ENCODE results near the gene DFFB. TPM values are rescaled to one million over a fixed set of nuclear protein-coding genes. Genes with fewer than 3 reads are reported as not detected.

DFFB gene
- total RNA-seq, 6 experiments from 2014 or later: 2.0 to 3.5 (median 2.9) TPM

GRCh38 chr1:3911981-3912808, 54.9 kb downstream of the DFFB start:
- H3K4me1 ChIP-seq: peaks cover 0 to 3% (median 0%) of the 10 kb centered on the region in 4 donors
- ATAC-seq (no peak), DNase-seq (peak in 1 of 3 donors; percentile 49)
- no peak overlapping the region for H3K27ac ChIP-seq
- 84% methylated on average over 12 of the region's 38 CpGs for WGBS (ENCODE audit: insufficient coverage, low coverage, low lambda C conversion rate, missing lambda C conversion rate)
- H3K4me3 ChIP-seq: no peak overlapping the region
- intact Hi-C loops (cut with DNase I): no loop called here
- no peak for TF ChIP-seq CTCF (IDR thresholded peaks at IDR 0.05)
- no peak for TF ChIP-seq POLR2A (IDR thresholded peaks at IDR 0.05)
- no peaks in the 10 kb centered on the region for H3K27me3 ChIP-seq
- H3K9me3 ChIP-seq: no peaks in the 10 kb centered on the region
- no peaks in the 10 kb centered on the region for H3K36me3 ChIP-seq

- Histone ChIP-seq H3K4me3 (no peak overlapping the region), H3K4me1 (peaks cover 0 to under 1% (median 0%) of the 10 kb centered on the region in 4 donors), H3K36me3 (no peaks in the 10 kb centered on the region), H3K27ac (no peak overlapping the region), H3K27me3 (no peaks in the 10 kb centered on the region), H3K9me3 (no peaks in the 10 kb centered on the region)
- intact Hi-C loops (cut with DNase I): no loop called here
- DNase-seq (peak in 1 of 3 donors; percentile 40), ATAC-seq (no peak)
- TF ChIP-seq POLR2A (IDR thresholded peaks at IDR 0.05) (no peak), CTCF (IDR thresholded peaks at IDR 0.05) (no peak)
- WGBS (ENCODE audit: insufficient coverage, low coverage, low lambda C conversion rate, missing lambda C conversion rate): 89% methylated on average over 11 of the region's 23 CpGs
These were observed 55.8 kb downstream of the DFFB start for GRCh38 chr1:3912809-3913685.

- H3K4me1 ChIP-seq: no peaks in the 10 kb centered on the region
- H3K27ac ChIP-seq: no peak overlapping the region
- no peak for ATAC-seq
- intact Hi-C loops (cut with DNase I): no loop called here
- WGBS (ENCODE audit: insufficient coverage, low coverage, low lambda C conversion rate, missing lambda C conversion rate): 89% methylated on average over 6 of the region's 21 CpGs
- no peaks in the 10 kb centered on the region for H3K36me3 ChIP-seq
- no peak overlapping the region for H3K4me3 ChIP-seq
- no peak for DNase-seq
- TF ChIP-seq POLR2A (IDR thresholded peaks at IDR 0.05): no peak
- TF ChIP-seq CTCF (IDR thresholded peaks at IDR 0.05): no peak
- no peaks in the 10 kb centered on the region for H3K9me3 ChIP-seq
- H3K27me3 ChIP-seq: no peaks in the 10 kb centered on the region
These were observed 57.1 kb downstream of the DFFB start for GRCh38 chr1:3914331-3914851.

GRCh38 chr1:3914911-3915310, 57.6 kb downstream of the DFFB start:
- no CpG with 5 or more reads among the region's 14 CpGs for WGBS (ENCODE audit: insufficient coverage, low coverage, low lambda C conversion rate, missing lambda C conversion rate)
- TF ChIP-seq CTCF (IDR thresholded peaks at IDR 0.05) (no peak), POLR2A (IDR thresholded peaks at IDR 0.05) (no peak)
- intact Hi-C loops (cut with DNase I): no loop called here

More at GRCh38 chr1:3914911-3915310, 57.6 kb downstream of the DFFB start:
- no peaks in the 10 kb centered on the region for H3K4me1 ChIP-seq
- ATAC-seq (no peak), DNase-seq (no peak)
- H3K4me3 ChIP-seq: no peak overlapping the region
- H3K27me3 ChIP-seq: no peaks in the 10 kb centered on the region
- no peaks in the 10 kb centered on the region for H3K36me3 ChIP-seq
- no peak overlapping the region for H3K27ac ChIP-seq
- no peaks in the 10 kb centered on the region for H3K9me3 ChIP-seq
